SK-N-SH (cell line): ENCODE measurements around the gene SRGAP3. TPM values are rescaled to one million over a fixed set of nuclear protein-coding genes. Genes with fewer than 3 reads are reported as not detected.

Source experiments
- CTCF ChIA-PET: fragments of 300-600, 350-600 bp; formaldehyde crosslinking; extraction: SDS; loops from one replicate; lab custom pipeline; 2021; lab: Yijun Ruan, JAX
- POLR2A ChIA-PET: fragments of 350-600 bp; sonication (Branson Sonifier 250); formaldehyde crosslinking; extraction: SDS; loops from one replicate; lab custom pipeline; 2020; ENCODE audit warnings: antibody characterized with exemption, inconsistent platforms; lab: Yijun Ruan, JAX
- DNase-seq: peaks from one replicate; pipeline ENCODE4 v3.0.0; 2012
- H2AFZ ChIP-seq: fragments of 200-600 bp; sonication (generic); 2 replicates; pipeline ENCODE4 v1.8.1; 2016; ENCODE audit warnings: antibody characterized with exemption, mild to moderate bottlenecking, low read depth
- H3F3A ChIP-seq: fragments of 200-600 bp; sonication (generic); replicated peaks from 2 replicates; pipeline ENCODE3; 2016; ENCODE audit warnings: antibody characterized with exemption, mild to moderate bottlenecking; ENCODE audit not compliant: insufficient read depth
- H3K27ac ChIP-seq, 2 experiments: fragments of 200-500 bp in 1 of 2; fragments of 200-600 bp in 1 of 2; sonication (Bioruptor generic) in 1 of 2; sonication (generic), shearing (Covaris generic) in 1 of 2; 2 replicates each; pipeline versions ENCODE4 v1.5.1 to v1.6.1; 2014 to 2016; ENCODE audit warnings: low read depth in 2 of 2, inconsistent platforms in 1 of 2, low read length in 1 of 2, mild to moderate bottlenecking in 1 of 2, mixed read lengths in 1 of 2
- H3K27me3 ChIP-seq: fragments of 200-600 bp; sonication (generic), shearing (Covaris generic); 2 replicates; pipeline ENCODE4 v1.6.1; 2016; ENCODE audit warnings: mixed run types; ENCODE audit not compliant: insufficient read depth
- H3K36me3 ChIP-seq, 2 experiments: fragments of 200-500 bp in 1 of 2; fragments of 200-600 bp in 1 of 2; sonication (Bioruptor generic) in 1 of 2; sonication (generic) in 1 of 2; replicated peaks in 1 of 2; 2 replicates each; pipeline versions ENCODE3 to v1.5.1; 2014 to 2016; ENCODE audit warnings: low read length in 1 of 2, mild to moderate bottlenecking in 1 of 2; ENCODE audit not compliant: insufficient read depth in 2 of 2, control insufficient read depth in 1 of 2
- H3K4me1 ChIP-seq, 2 experiments: fragments of 200-500 bp in 1 of 2; fragments of 200-600 bp in 1 of 2; sonication (Bioruptor generic) in 1 of 2; sonication (generic), shearing (Covaris generic) in 1 of 2; 2 replicates each; pipeline versions ENCODE4 v1.5.1 to v1.6.1; 2014 to 2016; ENCODE audit warnings: low read depth in 1 of 2, low read length in 1 of 2, mixed run types in 1 of 2; ENCODE audit not compliant: insufficient read depth in 2 of 2, control insufficient read depth in 1 of 2
- H3K4me2 ChIP-seq: fragments of 200-600 bp; sonication (generic), shearing (Covaris generic); 2 replicates; pipeline ENCODE4 v1.6.1; 2017; ENCODE audit warnings: mixed run types
- H3K4me3 ChIP-seq, 2 experiments: fragments of 200-500 bp in 1 of 2; fragments of 200-600 bp in 1 of 2; sonication (Bioruptor generic) in 1 of 2; sonication (generic), shearing (Covaris generic) in 1 of 2; 2 replicates each; pipeline versions ENCODE4 v1.5.1 to v1.8.1; 2014 to 2016; ENCODE audit warnings: low read depth in 2 of 2, inconsistent platforms in 1 of 2, low read length in 1 of 2, mild to moderate bottlenecking in 1 of 2, mixed read lengths in 1 of 2, moderate library complexity in 1 of 2
- H3K79me2 ChIP-seq: fragments of 200-600 bp; sonication (generic); 2 replicates; pipeline ENCODE4 v1.8.1; 2017; ENCODE audit warnings: mild to moderate bottlenecking; ENCODE audit not compliant: insufficient read depth
- H3K9ac ChIP-seq: fragments of 200-600 bp; sonication (generic); 2 replicates; pipeline ENCODE4 v1.6.1; 2017; ENCODE audit warnings: mixed run types
- H3K9me2 ChIP-seq: fragments of 200-600 bp; sonication (generic); 2 replicates; pipeline ENCODE4 v1.6.1; 2017; ENCODE audit warnings: mixed run types
- H3K9me3 ChIP-seq: fragments of 200-600 bp; sonication (generic); 2 replicates; pipeline ENCODE4 v1.6.1; 2017; ENCODE audit warnings: mixed run types, mild to moderate bottlenecking, moderate library complexity
- H4K20me1 ChIP-seq: fragments of 200-600 bp; sonication (generic); 2 replicates; pipeline ENCODE4 v1.6.1; 2017; ENCODE audit warnings: mild to moderate bottlenecking, mixed run types; ENCODE audit not compliant: insufficient read depth
- CTCF ChIP-seq: fragments of 200-600 bp; sonication (generic); IDR thresholded peaks from 2 replicates; pipeline ENCODE4 v1.6.1; 2017; ENCODE audit warnings: antibody characterized with exemption, mild to moderate bottlenecking, moderate library complexity
- EZH2phosphoT487 ChIP-seq: fragments of 200-600 bp; sonication (generic); IDR thresholded peaks from 2 replicates; pipeline ENCODE4 v1.6.1; 2017; ENCODE audit warnings: low read depth, mixed run types, mild to moderate bottlenecking, antibody characterized with exemption, moderate library complexity, borderline replicate concordance
- FOXM1 ChIP-seq: IDR thresholded peaks from 2 replicates; pipeline ENCODE4 v1.4.0; 2012; ENCODE audit warnings: low read depth, mild to moderate bottlenecking
- GABPA ChIP-seq: IDR thresholded peaks from 2 replicates; pipeline ENCODE4 v1.4.0; 2012; ENCODE audit warnings: low read depth, mild to moderate bottlenecking
- MEF2A ChIP-seq: IDR thresholded peaks from 2 replicates; pipeline ENCODE4 v1.4.0; 2012; ENCODE audit warnings: low read depth, borderline replicate concordance
- NRF1 ChIP-seq: IDR thresholded peaks from 2 replicates; pipeline ENCODE4 v1.6.1; 2012; ENCODE audit warnings: low read depth, mild to moderate bottlenecking, low read length
- PBX3 ChIP-seq: IDR thresholded peaks from 2 replicates; pipeline ENCODE4; 2012
- POLR2AphosphoS5 ChIP-seq: IDR thresholded peaks from 2 replicates; pipeline ENCODE4 v1.6.1; 2012; ENCODE audit warnings: low read depth, low read length
- RAD21 ChIP-seq: IDR thresholded peaks from 2 replicates; pipeline ENCODE4 v1.6.1; 2012; ENCODE audit warnings: mild to moderate bottlenecking, low read length
- RFX5 ChIP-seq: IDR thresholded peaks from 2 replicates; pipeline ENCODE4 v1.6.1; 2012; ENCODE audit warnings: mild to moderate bottlenecking, improper control_type of control experiment, low read length
- USF1 ChIP-seq: IDR thresholded peaks from 2 replicates; pipeline ENCODE4 v1.4.0; 2012; ENCODE audit warnings: low read depth, borderline replicate concordance
- YY1 ChIP-seq: IDR thresholded peaks from 2 replicates; pipeline ENCODE4 v1.4.0; 2012; ENCODE audit warnings: low read depth, mild to moderate bottlenecking
- WGBS: methylation state at CpG from one replicate; pipeline ENCODE4 v1.1.6; 2017; ENCODE audit warnings: low lambda C conversion rate; 5-methylcytosine and 5-hydroxymethylcytosine counted together
- polyA plus RNA-seq, 3 experiments: library from polyadenylated mRNA; depleted of rRNA; stranded (reverse); fragments of >200 nt; gene quantifications; 2 replicates each; pipeline ENCODE4 v1.2.3, GENCODE V29; 2012

Gene SRGAP3
- polyA plus RNA-seq, 1 of the 3 experiments (the other 2 are of a cell fraction): 2.8 TPM

GRCh38 chr3:9111417-9111816 is 138.0 kb downstream of the SRGAP3 start:
- H3K4me2 ChIP-seq: no peak overlapping the region
- no peak overlapping the region for H3K4me3 ChIP-seq
- no peak overlapping the region for H3K27ac ChIP-seq
- H3K4me1 ChIP-seq: peaks cover 0 to 4% of the 10 kb centered on the region in 2 experiments; a peak in 1 of 4 replicates
- ChIA-PET CTCF (interaction anchor here (0.7 to 1.2 kb wide), 4 partner anchors 10 to 124 kb away, joined by 3 to 4 read pairs (median 3); no protein-coding TSS in a partner anchor), POLR2A (no interaction called here)
- H3K9ac ChIP-seq: no peak overlapping the region
- no peaks in the 10 kb centered on the region for H3K79me2 ChIP-seq
- no peaks in the 10 kb centered on the region for H3K9me3 ChIP-seq
- H3F3A ChIP-seq: no peaks in the 10 kb centered on the region
- H3K27me3 ChIP-seq: no peaks in the 10 kb centered on the region; the same call in 1 of the 2 replicates
- H2AFZ ChIP-seq: no peak overlapping the region
- WGBS: 87% methylated on average over 7 of the region's 7 CpGs
- H3K9me2 ChIP-seq: no peaks in the 10 kb centered on the region
- H3K36me3 ChIP-seq: no peaks in the 10 kb centered on the region
- no peaks in the 10 kb centered on the region for H4K20me1 ChIP-seq
- TF ChIP-seq YY1: no peak
- TF ChIP-seq CTCF: peak; percentile 11
- TF ChIP-seq EZH2phosphoT487: no peak
- no peak for TF ChIP-seq NRF1
- no peak for TF ChIP-seq MEF2A
- DNase-seq: no peak

GRCh38 chr3:9110802-9111201 is 138.6 kb downstream of the SRGAP3 start:
- Histone ChIP-seq H3F3A (no peaks in the 10 kb centered on the region), H3K9me3 (no peaks in the 10 kb centered on the region), H3K27ac (no peak overlapping the region), H4K20me1 (no peaks in the 10 kb centered on the region), H3K9ac (no peak overlapping the region), H3K4me2 (no peak overlapping the region), H3K79me2 (no peaks in the 10 kb centered on the region), H2AFZ (no peak overlapping the region), H3K9me2 (no peaks in the 10 kb centered on the region), H3K4me3 (no peak overlapping the region), H3K27me3 (no peaks in the 10 kb centered on the region), H3K4me1 (peaks cover 0 to 4% of the 10 kb centered on the region in 2 experiments; a peak in 1 of 4 replicates), H3K36me3 (no peaks in the 10 kb centered on the region)
- CTCF ChIA-PET: no interaction called here
- no peak for DNase-seq
- 43% methylated on average over 5 of the region's 5 CpGs for WGBS
- no peak for TF ChIP-seq POLR2AphosphoS5
- no peak for TF ChIP-seq PBX3
- no peak for TF ChIP-seq USF1
- TF ChIP-seq RAD21: no peak
- no peak for TF ChIP-seq RFX5
- no peak for TF ChIP-seq FOXM1
- no peak for TF ChIP-seq GABPA
- POLR2A ChIA-PET: no interaction called here
